ENCODE measurements around the gene GAS1.

GAS1 gene

GRCh38 chr9:86977205-86977835 is 30.0 kb upstream of the GAS1 start:
- no peak for DNase-seq (ENCODE audit: insufficient read length, low spot score)
- no peak for FAIRE-seq
- no peak for TF ChIP-seq CTCF (IDR thresholded peaks at IDR 0.05; ENCODE audit: insufficient read depth, missing control alignments)

- FAIRE-seq = no peak
- DNase-seq (ENCODE audit: insufficient read length, low spot score) = no peak
- no peak for TF ChIP-seq CTCF (IDR thresholded peaks at IDR 0.05; ENCODE audit: insufficient read depth, missing control alignments)
Observed at GRCh38 chr9:86975606-86976005, 28.3 kb upstream of the GAS1 start.

GRCh38 chr9:86975036-86975435 is 27.7 kb upstream of the GAS1 start:
- DNase-seq (ENCODE audit: insufficient read length, low spot score) = no peak
- TF ChIP-seq CTCF (IDR thresholded peaks at IDR 0.05; ENCODE audit: insufficient read depth, missing control alignments) = no peak
- FAIRE-seq = no peak

GRCh38 chr9:86974421-86974820 is 27.1 kb upstream of the GAS1 start:
- no peak for TF ChIP-seq CTCF (IDR thresholded peaks at IDR 0.05; ENCODE audit: insufficient read depth, missing control alignments)
- FAIRE-seq (no peak), DNase-seq (ENCODE audit: insufficient read length, low spot score) (no peak)

- no peak for FAIRE-seq
- TF ChIP-seq CTCF (IDR thresholded peaks at IDR 0.05; ENCODE audit: insufficient read depth, missing control alignments) = no peak
Observed at GRCh38 chr9:86971742-86972141, 24.4 kb upstream of the GAS1 start.

GRCh38 chr9:86968258-86968920 is 21.1 kb upstream of the GAS1 start:
- DNase-seq (ENCODE audit: insufficient read length, low spot score) = no peak
- no peak for FAIRE-seq
- TF ChIP-seq CTCF (IDR thresholded peaks at IDR 0.05; ENCODE audit: insufficient read depth, missing control alignments) = no peak

More at GRCh38 chr9:86971742-86972141, 24.4 kb upstream of the GAS1 start:
- DNase-seq (ENCODE audit: insufficient read length, low spot score) = no peak

- no peak for DNase-seq (ENCODE audit: insufficient read length, low spot score)
- FAIRE-seq = no peak
- no peak for TF ChIP-seq CTCF (IDR thresholded peaks at IDR 0.05; ENCODE audit: insufficient read depth, missing control alignments)
Observed at GRCh38 chr9:86966852-86967511, 19.7 kb upstream of the GAS1 start.

Data from D721Med (cell line).